Measurements from ENCODE around the gene PRR33.

The PRR33 gene

DNA sequence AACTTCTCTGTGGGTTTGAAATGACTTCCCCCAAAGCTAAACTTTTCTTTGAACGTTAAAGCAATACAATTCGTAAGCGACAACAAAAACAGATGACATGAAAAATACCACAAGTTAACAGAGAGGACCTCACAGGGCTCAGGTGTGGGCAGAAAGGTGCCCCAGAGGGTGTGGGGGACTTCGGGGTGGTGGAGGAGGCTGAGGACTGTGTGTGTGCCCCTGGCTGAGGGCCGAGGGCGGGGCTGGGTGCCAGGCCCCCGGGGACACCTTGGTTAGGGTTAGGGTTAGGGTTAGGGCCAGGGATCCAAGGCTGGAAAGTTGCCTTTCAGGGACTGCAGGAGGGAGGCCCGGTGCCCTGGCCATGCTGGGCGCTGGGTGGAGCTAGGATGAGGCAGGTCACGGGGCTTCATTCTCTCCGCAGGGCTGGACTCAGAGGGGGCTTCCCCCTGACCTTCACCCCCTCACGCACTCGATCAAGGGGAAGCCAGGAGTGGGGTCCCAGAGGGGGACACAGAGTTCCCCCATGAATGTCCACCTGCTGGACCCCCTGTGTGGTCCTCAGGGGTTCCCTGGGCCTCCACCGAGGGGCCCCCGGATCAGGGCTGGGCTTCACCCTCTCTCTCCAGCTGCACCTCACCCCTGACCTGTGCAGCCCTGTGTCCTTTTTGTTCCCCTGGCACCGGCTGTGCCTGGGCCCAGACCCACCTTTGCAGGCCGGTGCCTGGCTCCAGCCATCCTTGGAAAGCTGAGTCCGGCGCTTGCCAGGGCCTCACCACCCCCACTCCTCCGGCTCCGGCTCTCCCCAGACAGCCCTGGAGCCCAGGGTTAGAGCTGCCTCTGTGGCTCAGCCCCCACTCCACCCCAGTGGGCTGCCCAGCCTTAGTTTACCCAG, 45.9 kb downstream of the PRR33 start:
- DNase-seq, result no peak

DNA sequence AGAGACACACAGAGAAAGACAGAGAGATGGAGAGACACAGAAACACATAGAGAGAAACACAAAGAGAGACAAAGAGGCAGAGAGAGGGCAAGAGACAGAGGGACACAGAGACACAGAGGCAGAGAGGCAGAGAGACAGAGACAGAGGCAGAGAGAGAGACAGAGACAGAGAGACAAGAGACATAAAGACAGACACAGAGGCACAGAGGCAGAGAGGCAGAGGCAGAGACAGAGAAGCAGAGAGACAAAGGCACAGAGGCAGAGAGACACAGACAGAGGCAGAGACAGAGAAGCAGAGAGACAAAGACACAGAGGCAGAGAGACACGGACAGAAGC, 46.6 kb downstream of the PRR33 start:
- no peak for DNase-seq

DNA sequence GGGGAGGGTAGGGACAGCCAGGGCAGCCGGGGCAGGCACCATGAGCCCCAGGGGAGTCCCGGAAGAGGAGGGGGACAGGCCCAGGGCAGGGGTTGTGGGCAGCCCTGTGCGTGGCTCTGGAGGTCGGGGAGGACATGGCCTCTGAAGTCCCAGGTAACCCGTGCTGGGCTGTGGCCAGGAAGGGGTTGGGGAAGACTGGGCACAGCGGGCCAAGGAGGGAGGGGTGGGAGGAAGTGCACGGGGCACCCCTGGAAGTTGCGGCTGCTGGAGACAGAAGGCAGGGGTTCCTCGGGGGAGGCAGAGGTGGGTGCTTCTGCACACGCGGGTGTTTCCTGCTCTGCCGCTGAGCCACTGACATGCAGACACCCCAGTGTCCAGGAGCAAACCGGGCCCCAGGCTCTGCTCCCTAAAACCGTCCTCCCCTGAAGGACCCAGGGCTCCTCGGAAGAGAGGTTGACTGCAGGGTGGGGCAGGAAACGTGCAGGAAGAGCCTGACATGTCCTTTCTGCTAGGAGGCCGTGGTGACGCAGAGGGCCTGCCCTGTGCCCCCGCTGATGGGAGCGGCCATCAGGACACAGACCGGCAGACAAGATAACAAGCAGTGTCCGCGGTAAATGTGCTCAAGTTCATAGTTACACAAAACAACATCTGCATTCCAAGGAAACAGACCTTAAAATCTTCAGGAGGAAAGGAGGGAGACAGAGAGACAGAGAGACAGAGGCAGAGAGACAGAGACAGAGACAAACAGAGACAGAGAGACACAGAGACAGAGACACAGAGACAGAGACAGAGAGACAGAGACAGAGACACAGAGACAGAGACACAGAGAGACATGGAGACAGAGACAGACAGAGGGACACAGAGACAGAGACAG, 47.2 kb downstream of the PRR33 start:
- no peak for DNase-seq

DNA sequence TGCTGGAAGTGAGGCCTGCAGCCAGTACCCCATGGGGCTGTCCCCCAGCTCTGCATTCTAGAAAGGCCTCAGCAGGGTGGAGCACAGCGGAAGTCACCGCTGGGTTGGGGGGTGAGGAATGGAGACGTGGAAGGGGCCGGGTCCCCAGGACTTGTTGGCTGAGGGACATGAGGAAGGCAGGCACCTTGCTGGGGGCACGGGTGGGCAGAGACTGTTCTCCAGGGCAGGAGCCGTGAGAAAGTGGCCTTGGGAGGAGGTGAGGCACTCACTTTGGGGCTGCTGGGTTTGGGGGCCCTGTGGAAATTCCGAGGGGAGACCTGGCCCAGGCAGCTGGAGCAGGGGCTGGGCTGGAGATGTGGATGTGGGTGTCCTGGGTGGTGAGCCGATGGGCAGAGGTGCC, 47.9 kb downstream of the PRR33 start:
- DNase-seq, result no peak

DNA sequence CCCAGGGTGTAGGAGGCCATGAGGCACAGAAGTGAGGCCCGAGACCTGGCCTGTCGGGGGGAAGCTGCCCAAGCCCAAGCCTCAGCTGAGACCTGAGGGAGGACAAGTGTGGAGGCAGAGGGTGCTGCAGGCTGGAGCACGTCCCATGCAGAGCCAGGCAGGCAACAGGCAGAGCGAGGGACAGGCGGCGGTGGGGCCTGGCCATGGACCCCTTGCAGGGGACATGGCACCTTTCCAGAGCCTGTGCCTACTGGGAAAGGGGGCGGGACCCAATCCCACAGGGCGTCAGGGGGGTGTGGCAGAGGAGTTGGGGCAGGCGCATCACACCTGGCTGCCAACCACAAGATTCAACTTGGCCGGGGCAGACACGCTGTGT, 48.6 kb downstream of the PRR33 start:
- no peak for DNase-seq

DNA sequence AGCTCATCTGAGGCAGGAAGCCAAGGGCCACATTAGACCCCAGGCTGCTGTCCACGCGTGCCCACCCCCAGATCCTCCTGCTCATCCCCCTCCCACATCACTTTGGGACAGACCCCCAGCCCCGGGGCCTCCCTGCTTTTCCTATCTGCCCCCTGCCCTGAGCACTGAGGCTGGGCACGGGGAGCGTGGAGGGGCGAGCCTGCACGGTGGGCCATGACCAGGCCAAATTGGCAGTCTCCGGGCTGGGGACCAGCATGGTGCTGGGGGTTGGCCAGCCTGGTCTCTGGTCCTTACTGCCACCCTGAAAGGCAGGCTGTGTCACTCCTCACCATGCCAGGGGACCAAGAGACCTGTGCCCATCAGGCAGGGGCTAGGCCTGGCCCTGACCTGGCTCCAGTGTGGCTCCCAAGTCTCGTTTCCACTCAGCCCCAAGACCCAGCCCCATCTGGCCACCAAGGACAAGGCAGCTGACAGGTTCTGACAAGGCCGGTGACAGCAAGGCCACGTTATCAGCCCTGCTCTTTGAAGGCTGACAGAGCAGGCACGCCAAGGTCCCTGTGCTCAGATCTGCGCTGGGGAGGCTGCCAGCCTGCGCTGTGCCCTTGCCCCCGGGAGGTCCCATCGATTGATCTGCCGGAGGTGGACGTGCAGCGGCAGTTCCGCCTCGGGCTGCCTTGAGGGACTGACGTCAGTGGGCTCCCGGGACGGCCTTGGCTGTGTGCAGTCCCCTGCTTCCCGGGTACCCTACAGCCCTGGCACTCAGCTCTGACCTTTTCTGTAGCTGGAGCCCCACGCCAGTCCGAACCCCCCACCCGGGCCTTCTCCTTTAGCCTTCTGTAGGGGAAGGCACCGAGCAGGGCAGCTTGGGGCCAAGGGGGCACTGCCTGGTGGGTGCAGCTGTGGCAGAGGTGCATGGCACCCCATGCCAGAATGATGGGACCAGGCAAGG, 49.3 kb downstream of the PRR33 start:
- DNase-seq, result no peak

DNA sequence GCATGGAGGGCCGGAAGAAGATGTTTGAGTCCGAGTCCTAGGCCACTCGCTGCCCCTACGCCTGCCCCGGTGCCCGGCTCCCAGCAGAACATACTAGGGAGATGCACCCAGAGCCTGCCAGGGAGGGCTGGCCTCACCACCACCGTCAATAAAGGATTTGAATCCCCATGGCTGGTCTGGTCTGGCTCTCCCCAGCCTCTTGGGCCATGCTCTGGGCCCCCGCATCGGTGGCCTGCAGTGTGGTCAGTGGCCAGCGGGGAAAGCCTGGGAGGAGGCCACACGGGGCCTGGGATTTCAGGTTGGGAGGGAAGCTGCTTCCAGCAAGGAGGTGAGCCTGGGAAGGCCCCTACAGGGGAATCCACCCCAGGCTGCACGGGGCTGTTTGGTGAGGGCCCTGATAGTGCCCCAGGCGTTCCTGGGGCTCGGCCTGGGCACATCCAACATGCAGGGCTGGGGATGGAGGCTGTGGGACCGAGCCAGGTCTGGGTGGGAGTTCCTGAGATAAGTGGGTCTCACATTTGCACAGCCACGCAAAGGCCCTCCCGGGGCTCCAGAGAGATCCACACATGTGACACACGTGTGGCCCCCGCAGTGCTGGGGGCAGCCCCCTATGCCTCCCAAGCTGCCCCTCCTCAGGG, 50.1 kb downstream of the PRR33 start:
- DNase-seq, result no peak

DNA sequence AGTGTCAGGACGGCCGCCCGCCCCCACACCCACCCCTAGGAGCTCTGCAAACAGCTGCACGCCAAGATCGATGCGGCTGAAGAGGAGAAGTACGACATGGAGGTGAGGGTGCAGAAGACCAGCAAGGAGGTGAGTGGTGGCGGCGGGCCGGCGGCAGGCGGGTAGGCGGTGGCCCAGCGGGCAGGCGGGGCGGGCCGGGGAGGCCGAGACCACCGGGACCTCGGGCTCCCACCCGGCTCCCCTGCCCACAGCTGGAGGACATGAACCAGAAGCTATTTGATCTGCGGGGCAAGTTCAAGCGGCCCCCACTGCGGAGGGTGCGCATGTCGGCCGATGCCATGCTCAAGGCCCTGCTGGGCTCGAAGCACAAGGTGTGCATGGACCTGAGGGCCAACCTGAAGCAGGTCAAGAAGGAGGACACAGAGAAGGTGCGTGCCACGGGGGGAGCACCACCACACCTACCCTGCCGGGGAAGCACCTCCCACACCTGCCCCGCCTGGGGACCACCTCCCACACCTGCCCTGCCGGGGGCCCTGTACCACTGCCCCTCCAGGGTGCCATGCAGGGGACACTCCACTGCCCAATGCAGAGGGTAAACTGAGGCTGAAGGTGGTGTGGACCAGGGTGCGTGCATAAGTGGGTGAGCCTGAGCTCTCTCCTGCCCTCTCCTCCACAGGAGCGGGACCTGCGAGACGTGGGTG, 50.8 kb downstream of the PRR33 start:
- DNase-seq, result no peak

DNA sequence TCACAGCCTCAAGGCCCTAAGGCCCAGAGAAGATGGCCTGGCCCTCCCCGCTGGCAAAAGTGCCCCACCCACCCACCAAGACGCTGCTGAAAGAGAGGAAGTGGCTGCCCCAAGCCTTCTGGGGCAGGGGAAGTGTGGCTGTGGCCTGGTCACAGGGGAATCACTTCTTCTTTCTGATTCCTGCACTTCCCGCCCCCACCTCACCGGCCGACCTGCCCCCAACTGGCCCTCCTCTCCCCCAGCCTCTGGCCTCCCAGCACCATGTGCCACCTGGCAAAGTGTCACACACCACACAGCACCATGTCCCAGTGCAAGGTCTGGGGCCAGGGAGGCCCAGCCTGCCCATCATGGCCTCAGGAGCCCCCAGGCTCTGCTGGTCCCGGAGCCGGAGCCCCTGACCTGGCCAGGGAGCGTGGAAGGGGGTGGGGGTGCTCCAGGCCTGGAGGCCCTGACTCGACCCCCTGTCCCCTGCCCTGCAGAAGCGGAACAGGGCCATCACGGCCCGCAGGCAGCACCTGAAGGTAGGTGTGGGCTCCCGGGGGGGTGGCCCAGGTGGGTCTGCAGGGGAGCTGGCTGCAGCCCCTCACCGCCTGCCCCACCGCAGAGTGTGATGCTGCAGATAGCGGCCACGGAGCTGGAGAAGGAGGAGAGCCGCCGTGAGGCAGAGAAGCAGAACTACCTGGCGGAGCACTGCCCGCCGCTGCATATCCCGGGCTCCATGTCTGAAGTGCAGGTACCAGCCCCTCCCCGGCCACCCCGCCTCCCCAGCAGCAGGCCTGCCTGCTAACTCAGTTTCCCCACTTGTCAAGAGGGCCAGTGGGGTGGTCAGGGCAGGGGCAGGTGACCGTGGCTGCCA, 51.5 kb downstream of the PRR33 start:
- peak; percentile 8 for DNase-seq

DNA sequence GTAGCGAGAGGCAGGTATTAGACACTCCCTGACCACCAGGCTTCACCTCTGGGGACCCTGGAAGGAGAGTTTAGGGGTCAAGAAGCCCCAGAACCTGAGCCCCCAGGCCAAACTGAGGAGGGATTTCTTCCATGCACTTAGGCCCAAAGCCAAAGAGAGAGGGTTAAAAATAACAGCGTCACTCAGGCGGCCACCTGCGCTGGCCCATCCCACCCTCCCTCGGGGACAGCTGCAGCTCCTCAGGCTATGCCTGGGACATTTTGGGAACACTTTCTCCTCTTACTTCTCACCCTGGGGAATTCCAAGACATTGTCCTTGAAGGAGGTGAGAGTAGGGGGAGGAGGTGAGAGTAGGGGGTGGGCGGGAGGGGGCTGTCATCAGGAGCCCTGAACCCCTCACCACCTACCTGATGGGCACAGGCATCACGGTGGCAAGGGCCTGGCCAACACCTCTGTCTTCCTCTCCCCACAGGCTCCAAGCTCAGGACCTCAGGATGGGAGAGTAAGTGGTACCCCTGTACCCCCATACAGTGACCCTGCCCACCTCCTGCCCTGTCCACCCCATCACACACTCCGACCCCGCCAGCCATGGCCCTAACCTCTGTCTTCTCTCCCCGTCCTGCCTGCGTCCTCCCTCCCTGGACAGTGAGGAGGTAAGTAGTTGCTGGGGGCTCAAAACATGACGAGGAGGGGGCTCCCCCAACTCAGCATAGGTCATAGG, 52.3 kb downstream of the PRR33 start:
- no peak for DNase-seq

DNA sequence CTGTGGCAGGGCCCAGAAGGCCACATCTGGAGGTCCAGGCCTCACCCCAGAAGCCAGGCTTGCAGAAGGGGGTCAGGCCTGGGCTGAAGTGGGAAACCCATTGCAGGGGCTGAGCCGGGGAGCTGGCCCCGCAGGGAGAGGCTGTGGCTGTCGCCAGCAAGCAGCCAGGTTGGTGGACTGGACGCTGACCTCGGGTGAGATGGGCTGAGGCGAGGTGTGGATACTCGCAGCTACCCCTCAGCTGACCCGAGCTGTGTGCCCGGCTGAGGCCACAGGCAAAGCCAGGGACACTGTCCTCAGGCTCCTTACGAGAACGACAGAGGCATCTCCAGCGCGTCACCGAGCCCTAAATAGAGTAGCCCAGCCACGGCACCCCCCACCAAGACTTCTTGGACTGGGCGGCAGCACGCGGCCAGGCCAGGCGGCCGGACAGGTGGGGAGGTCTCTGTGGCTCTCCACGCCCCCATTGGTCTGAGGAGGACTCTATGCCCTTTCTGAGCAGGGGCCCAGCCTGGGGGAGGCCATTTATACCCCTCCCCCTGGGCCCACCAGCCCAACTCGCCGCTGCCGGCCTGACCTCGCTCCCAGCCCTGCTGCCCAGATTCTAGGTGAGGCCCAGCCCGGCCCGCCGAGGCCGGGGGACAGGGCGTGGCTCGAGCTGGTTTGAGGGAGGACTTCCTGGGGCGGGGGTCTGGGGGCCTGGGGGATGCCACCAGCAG, 53.1 kb downstream of the PRR33 start, which contains the start of gene TNNI2:
TSS of gene TNNI2 (plus strand) at position 556 of the 719 bp plus-strand sequence. CDS start 716 bp downstream, outside the sequence.
- DNase-seq, result no peak
